Lower leg skin (tissue), 3 donors: ENCODE measurements around the gene PROC.
"Not testable (repeated sequence)": the region's sequence is repeated elsewhere in the genome, so short reads cannot be mapped to it uniquely, and the experiment has no call there.

Source experiments
- CTCF ChIP-seq, 3 donors: fragments of 450-650 bp; IDR thresholded peaks; one replicate each; pipeline ENCODE4 v1.5.1; 2016; ENCODE audit warnings: antibody characterized with exemption in 3 of 3, mild to moderate bottlenecking in 3 of 3, moderate library complexity in 2 of 3
- POLR2A ChIP-seq, 2 donors: fragments of 450-650 bp; IDR thresholded peaks; one replicate each; pipeline ENCODE4 v1.6.1; 2016 to 2017; ENCODE audit warnings: antibody characterized with exemption in 2 of 2, mild to moderate bottlenecking in 1 of 2, moderate library complexity in 1 of 2

GRCh38 chr2:127452423-127452822, 34.2 kb downstream of the PROC start:
- not testable (repeated sequence) for TF ChIP-seq CTCF, POLR2A (IDR thresholded peaks at IDR 0.05)
